ENCODE results near the gene DNAH5.

DNA sequence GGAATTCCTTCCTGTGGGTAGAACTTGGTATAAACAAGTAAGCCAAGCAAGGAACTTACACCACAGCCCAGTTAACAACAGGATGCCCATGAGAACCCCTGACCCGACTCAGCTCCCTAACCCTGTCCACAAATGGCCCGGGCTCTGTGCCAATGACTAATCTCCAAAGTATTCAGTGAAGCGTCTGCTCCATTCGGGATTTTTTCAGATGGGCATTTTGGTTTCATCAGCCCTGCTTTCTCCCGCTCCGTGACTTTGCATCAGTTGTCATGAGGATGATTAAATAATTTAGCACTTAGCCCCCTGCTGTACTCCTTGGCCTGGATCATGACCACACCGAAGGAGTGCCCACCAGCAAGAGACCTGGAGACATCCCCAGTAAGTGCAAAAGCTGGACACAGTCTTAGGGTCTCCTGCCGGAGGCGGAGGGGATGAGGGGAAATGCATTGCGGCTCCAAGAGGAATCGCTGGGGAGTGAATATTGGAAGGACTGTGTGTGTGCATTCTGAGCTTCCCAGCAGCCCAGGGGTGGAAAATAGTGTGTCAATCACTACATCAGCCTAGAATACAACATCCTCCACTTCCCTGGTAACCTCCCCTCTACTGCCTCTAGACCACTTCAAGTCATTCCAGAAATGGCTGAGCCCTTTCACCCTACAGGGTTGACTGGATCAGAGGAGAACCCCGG lies 41.4 kb upstream of the DNAH5 start:
- TF ChIP-seq, protein P1, sequence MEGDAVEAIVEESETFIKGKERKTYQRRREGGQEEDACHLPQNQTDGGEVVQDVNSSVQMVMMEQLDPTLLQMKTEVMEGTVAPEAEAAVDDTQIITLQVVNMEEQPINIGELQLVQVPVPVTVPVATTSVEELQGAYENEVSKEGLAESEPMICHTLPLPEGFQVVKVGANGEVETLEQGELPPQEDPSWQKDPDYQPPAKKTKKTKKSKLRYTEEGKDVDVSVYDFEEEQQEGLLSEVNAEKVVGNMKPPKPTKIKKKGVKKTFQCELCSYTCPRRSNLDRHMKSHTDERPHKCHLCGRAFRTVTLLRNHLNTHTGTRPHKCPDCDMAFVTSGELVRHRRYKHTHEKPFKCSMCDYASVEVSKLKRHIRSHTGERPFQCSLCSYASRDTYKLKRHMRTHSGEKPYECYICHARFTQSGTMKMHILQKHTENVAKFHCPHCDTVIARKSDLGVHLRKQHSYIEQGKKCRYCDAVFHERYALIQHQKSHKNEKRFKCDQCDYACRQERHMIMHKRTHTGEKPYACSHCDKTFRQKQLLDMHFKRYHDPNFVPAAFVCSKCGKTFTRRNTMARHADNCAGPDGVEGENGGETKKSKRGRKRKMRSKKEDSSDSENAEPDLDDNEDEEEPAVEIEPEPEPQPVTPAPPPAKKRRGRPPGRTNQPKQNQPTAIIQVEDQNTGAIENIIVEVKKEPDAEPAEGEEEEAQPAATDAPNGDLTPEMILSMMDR (IDR thresholded peaks at IDR 0.05) = no peak
- TF ChIP-seq SIN3A (IDR thresholded peaks at IDR 0.05; ENCODE audit: borderline replicate concordance, insufficient read depth, low read depth, low read length) (no peak), POLR2AphosphoS5 (IDR thresholded peaks at IDR 0.05; ENCODE audit: low read depth, low read length) (peak; percentile 51; the same call in 1 of the 2 replicates), TCF7L2 (IDR thresholded peaks at IDR 0.05; ENCODE audit: low read depth, low read length) (0 out of 2 replicates have a peak, but pooled peaks have one; percentile 24)
- TF ChIP-seq, protein P2, sequence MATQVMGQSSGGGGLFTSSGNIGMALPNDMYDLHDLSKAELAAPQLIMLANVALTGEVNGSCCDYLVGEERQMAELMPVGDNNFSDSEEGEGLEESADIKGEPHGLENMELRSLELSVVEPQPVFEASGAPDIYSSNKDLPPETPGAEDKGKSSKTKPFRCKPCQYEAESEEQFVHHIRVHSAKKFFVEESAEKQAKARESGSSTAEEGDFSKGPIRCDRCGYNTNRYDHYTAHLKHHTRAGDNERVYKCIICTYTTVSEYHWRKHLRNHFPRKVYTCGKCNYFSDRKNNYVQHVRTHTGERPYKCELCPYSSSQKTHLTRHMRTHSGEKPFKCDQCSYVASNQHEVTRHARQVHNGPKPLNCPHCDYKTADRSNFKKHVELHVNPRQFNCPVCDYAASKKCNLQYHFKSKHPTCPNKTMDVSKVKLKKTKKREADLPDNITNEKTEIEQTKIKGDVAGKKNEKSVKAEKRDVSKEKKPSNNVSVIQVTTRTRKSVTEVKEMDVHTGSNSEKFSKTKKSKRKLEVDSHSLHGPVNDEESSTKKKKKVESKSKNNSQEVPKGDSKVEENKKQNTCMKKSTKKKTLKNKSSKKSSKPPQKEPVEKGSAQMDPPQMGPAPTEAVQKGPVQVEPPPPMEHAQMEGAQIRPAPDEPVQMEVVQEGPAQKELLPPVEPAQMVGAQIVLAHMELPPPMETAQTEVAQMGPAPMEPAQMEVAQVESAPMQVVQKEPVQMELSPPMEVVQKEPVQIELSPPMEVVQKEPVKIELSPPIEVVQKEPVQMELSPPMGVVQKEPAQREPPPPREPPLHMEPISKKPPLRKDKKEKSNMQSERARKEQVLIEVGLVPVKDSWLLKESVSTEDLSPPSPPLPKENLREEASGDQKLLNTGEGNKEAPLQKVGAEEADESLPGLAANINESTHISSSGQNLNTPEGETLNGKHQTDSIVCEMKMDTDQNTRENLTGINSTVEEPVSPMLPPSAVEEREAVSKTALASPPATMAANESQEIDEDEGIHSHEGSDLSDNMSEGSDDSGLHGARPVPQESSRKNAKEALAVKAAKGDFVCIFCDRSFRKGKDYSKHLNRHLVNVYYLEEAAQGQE (IDR thresholded peaks at IDR 0.05; ENCODE audit: insufficient read depth in 1 of 2, low read depth in 2 of 2, low read length in 1 of 2) = no peak
